DOHH2 (cell line): Measurements from ENCODE around the gene ZBTB47.

Experiments
- H3F3A ChIP-seq: fragments of 200-600 bp; sonication (generic), shearing (Covaris generic); 2 replicates; pipeline ENCODE4 v1.6.0; 2016; ENCODE audit warnings: antibody characterized with exemption, mild to moderate bottlenecking; ENCODE audit not compliant: control insufficient read depth, insufficient read depth
- H3K27ac ChIP-seq: fragments of 200-600 bp; sonication (generic); 2 replicates; pipeline ENCODE4 v1.5.1; 2014; ENCODE audit warnings: low read depth, mild to moderate bottlenecking, low read length, moderate library complexity
- H3K27me3 ChIP-seq: fragments of 200-600 bp; sonication (generic); 2 replicates; pipeline ENCODE4 v1.6.1; 2014; ENCODE audit warnings: mild to moderate bottlenecking, low read length, mixed read lengths; ENCODE audit not compliant: control insufficient read depth
- H3K36me3 ChIP-seq: fragments of 200-600 bp; sonication (generic); 2 replicates; pipeline ENCODE4 v1.6.1; 2014; ENCODE audit warnings: mild to moderate bottlenecking, low read length, moderate library complexity, mixed read lengths; ENCODE audit not compliant: control insufficient read depth
- H3K4me1 ChIP-seq: fragments of 200-600 bp; sonication (generic); 2 replicates; pipeline ENCODE4 v1.6.1; 2014; ENCODE audit warnings: mild to moderate bottlenecking, low read length, mixed read lengths; ENCODE audit not compliant: control insufficient read depth
- H3K4me2 ChIP-seq: fragments of 200-600 bp; sonication (generic); 2 replicates; pipeline ENCODE4 v1.6.0; 2014; ENCODE audit warnings: mild to moderate bottlenecking, low read length, moderate library complexity
- H3K4me3 ChIP-seq: fragments of 200-600 bp; sonication (generic); 2 replicates; pipeline ENCODE4 v1.5.1; 2014; ENCODE audit warnings: mild to moderate bottlenecking, low read length, mixed read lengths
- H3K79me2 ChIP-seq: fragments of 200-600 bp; sonication (generic); 2 replicates; pipeline ENCODE4 v1.6.1; 2014; ENCODE audit warnings: mild to moderate bottlenecking, low read length, mixed read lengths; ENCODE audit not compliant: control insufficient read depth
- H3K9me2 ChIP-seq: fragments of 200-600 bp; sonication (generic); replicated peaks from 2 replicates; pipeline ENCODE4 v1.6.1; 2014; ENCODE audit warnings: mild to moderate bottlenecking, low read length, mixed read lengths; ENCODE audit not compliant: control insufficient read depth
- H3K9me3 ChIP-seq: fragments of 200-600 bp; sonication (generic); 2 replicates; pipeline ENCODE4 v1.6.1; 2014; ENCODE audit warnings: antibody characterized with exemption, low read length, mixed read lengths; ENCODE audit not compliant: control insufficient read depth, insufficient read depth
- H4K20me1 ChIP-seq: fragments of 200-600 bp; sonication (generic); 2 replicates; pipeline ENCODE4 v1.6.0; 2014; ENCODE audit warnings: low read depth, mild to moderate bottlenecking, antibody characterized with exemption, low read length, moderate library complexity; ENCODE audit not compliant: control insufficient read depth, insufficient read depth
- EZH2phosphoT487 ChIP-seq: fragments of 200-600 bp; sonication (generic); IDR thresholded peaks from 2 replicates; pipeline ENCODE4 v1.6.1; 2017; ENCODE audit warnings: borderline replicate concordance, mild to moderate bottlenecking, antibody characterized with exemption, low read length, moderate library complexity, mixed read lengths
- TF ChIP-seq, protein P1 (sequence below): fragments of 200-600 bp; sonication (generic); IDR thresholded peaks from one replicate; pipeline ENCODE4 v1.5.1; 2014; ENCODE audit warnings: antibody characterized with exemption, mild to moderate bottlenecking, low read depth, low read length; ENCODE audit not compliant: poor library complexity, severe bottlenecking

Gene ZBTB47

DNA sequence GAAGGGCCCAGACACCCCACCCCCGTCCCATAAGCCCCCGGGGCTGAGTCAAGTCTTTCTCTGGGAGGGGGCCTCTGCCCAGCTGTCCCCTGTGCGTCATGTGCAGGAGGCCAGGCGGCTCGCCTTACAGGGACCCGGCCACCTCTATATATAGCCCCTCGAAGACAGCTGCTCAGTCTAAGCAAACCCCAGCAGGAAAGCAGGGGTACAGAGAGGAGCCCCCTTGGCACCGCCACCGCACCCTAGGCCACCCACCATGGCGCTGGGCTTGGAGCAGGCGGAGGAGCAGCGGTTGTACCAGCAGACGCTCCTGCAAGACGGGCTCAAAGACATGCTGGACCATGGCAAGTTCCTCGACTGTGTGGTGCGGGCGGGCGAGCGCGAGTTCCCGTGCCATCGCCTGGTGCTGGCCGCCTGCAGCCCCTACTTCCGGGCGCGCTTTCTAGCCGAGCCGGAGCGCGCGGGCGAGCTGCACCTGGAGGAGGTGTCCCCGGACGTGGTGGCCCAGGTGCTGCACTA lies 31.9 kb downstream of the ZBTB47 start, which contains the start of gene KLHL40:
Gene KLHL40 (plus strand): TSS at position 175 of the 519 bp plus-strand sequence. CDS start 82 bp downstream, at position 257.
- Histone ChIP-seq H3K79me2 (no peaks in the 10 kb centered on the region), H3K4me3 (no peak within 1 kb of the TSS), H3K36me3 (no peaks in the 10 kb centered on the region), H3K4me2 (no peak within 1 kb of the TSS), H3K27ac (no peak within 1 kb of the TSS), H4K20me1 (no peaks in the 10 kb centered on the region), H3K9me2 (no peaks in the 10 kb centered on the region), H3F3A (no peaks in the 10 kb centered on the region), H3K9me3 (no peaks in the 10 kb centered on the region), H3K4me1 (no peaks in the 10 kb centered on the region), H3K27me3 (peaks cover 3% of the 10 kb centered on the region; the same call in 1 of the 2 replicates)
- TF ChIP-seq EZH2phosphoT487 = no peak
- TF ChIP-seq, protein P1, sequence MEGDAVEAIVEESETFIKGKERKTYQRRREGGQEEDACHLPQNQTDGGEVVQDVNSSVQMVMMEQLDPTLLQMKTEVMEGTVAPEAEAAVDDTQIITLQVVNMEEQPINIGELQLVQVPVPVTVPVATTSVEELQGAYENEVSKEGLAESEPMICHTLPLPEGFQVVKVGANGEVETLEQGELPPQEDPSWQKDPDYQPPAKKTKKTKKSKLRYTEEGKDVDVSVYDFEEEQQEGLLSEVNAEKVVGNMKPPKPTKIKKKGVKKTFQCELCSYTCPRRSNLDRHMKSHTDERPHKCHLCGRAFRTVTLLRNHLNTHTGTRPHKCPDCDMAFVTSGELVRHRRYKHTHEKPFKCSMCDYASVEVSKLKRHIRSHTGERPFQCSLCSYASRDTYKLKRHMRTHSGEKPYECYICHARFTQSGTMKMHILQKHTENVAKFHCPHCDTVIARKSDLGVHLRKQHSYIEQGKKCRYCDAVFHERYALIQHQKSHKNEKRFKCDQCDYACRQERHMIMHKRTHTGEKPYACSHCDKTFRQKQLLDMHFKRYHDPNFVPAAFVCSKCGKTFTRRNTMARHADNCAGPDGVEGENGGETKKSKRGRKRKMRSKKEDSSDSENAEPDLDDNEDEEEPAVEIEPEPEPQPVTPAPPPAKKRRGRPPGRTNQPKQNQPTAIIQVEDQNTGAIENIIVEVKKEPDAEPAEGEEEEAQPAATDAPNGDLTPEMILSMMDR = no peak

DNA sequence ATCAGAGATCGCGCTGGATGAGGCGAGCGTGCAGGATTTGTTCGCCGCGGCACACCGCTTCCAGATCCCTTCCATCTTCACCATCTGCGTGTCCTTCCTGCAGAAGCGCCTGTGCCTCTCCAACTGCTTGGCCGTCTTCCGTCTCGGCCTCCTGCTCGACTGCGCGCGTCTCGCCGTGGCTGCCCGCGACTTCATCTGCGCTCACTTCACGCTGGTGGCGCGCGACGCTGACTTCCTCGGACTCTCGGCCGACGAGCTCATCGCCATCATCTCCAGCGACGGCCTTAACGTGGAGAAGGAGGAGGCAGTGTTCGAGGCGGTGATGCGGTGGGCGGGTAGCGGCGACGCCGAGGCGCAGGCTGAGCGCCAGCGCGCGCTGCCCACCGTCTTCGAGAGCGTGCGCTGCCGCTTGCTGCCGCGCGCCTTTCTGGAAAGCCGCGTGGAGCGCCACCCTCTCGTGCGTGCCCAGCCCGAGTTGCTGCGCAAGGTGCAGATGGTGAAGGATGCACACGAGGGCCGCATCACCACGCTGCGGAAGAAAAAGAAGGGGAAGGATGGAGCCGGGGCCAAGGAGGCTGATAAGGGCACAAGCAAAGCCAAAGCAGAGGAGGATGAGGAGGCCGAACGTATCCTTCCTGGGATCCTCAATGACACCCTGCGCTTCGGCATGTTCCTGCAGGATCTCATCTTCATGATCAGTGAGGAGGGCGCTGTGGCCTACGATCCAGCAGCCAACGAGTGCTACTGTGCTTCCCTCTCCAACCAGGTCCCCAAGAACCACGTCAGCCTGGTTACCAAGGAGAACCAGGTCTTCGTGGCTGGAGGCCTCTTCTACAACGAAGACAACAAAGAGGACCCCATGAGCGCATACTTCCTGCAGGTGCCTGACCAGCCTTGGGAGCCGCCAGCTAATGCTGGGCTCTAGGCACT lies 32.7 kb downstream of the ZBTB47 start:
- no peaks in the 10 kb centered on the region for H3K27me3 ChIP-seq
- H3K4me1 ChIP-seq = no peaks in the 10 kb centered on the region
- no peaks in the 10 kb centered on the region for H3K9me2 ChIP-seq
- H3K79me2 ChIP-seq = no peaks in the 10 kb centered on the region
- no peaks in the 10 kb centered on the region for H4K20me1 ChIP-seq
- no peak overlapping the region for H3K4me2 ChIP-seq
- H3F3A ChIP-seq = no peaks in the 10 kb centered on the region
- H3K27ac ChIP-seq = no peak overlapping the region
- no peaks in the 10 kb centered on the region for H3K36me3 ChIP-seq
- no peak for TF ChIP-seq EZH2phosphoT487
- TF ChIP-seq, protein P1 = no peak
- H3K4me3 ChIP-seq = no peak overlapping the region
- no peaks in the 10 kb centered on the region for H3K9me3 ChIP-seq

DNA sequence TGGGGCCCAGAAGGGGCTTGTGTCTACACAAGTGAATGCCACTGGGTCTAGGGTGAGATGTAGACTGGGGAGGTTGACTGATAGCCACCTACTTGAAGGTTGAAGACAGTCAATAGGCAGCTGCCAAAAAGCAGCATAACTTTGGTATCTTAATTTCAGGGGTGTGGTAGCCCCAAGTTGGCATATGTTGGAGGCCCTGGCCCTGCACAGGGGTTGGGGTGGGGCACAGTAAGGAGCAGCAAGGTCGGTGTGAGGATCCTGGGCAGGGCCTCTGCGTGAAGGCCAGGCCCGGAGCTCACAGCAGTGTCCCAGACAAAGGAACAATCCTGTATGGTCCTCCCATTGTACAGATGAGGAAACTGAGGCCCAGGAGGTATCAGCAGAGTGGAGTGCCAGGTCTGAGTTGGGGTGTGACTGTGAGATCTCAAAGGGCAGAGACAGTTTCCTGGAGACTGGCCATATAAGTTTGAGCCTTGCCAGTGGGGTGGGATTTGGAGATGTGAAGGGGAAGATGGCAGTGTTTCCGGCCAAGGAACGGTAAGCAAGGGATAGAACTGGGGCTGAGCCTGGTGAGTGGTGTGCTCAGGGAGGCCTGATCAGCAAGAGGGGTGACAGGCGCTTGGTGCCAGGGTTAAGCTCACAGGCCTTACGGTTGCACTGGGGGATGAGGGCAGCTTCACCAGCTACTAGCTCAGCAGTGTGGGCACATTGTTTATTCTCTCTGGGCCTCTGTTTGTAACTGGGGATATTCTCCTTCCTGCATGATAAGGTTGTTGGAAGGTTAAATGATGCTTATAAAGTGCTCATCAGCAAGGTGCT lies 33.5 kb downstream of the ZBTB47 start:
- H3K79me2 ChIP-seq = no peaks in the 10 kb centered on the region
- H3K36me3 ChIP-seq = no peaks in the 10 kb centered on the region
- H3K4me3 ChIP-seq = no peak overlapping the region
- H3K4me1 ChIP-seq = no peaks in the 10 kb centered on the region
- TF ChIP-seq EZH2phosphoT487 = no peak
- TF ChIP-seq, protein P1 = no peak
- no peaks in the 10 kb centered on the region for H3K27me3 ChIP-seq
- no peaks in the 10 kb centered on the region for H4K20me1 ChIP-seq
- H3K4me2 ChIP-seq = no peak overlapping the region
- no peaks in the 10 kb centered on the region for H3K9me3 ChIP-seq
- H3K27ac ChIP-seq = no peak overlapping the region
- no peaks in the 10 kb centered on the region for H3K9me2 ChIP-seq
- no peaks in the 10 kb centered on the region for H3F3A ChIP-seq
